Liver (tissue), 9 donors: ENCODE measurements around the gene NINJ2. TPM values are rescaled to one million over a fixed set of nuclear protein-coding genes. Genes with fewer than 3 reads are reported as not detected.

Experiments used
- DNase-seq: peaks from one replicate; pipeline ENCODE4 v3.0.0-alpha.2; 2017; ENCODE audit warnings: low spot score
- H3K27ac ChIP-seq, 2 donors: one replicate each; pipeline ENCODE4 v1.7.0; 2013; ENCODE audit warnings: inconsistent platforms in 2 of 2, low read length in 2 of 2, control low read depth in 1 of 2, low read depth in 1 of 2, mild to moderate bottlenecking in 1 of 2
- H3K27me3 ChIP-seq, 4 donors: one replicate each; pipeline versions ENCODE4 v1.6.1 to v1.7.0; 2013; ENCODE audit warnings: low read length in 3 of 4, inconsistent platforms in 1 of 4, mild to moderate bottlenecking in 1 of 4, moderate library complexity in 1 of 4; ENCODE audit not compliant: control insufficient read depth in 4 of 4, insufficient read depth in 4 of 4
- H3K36me3 ChIP-seq, 4 donors: one replicate each; pipeline versions ENCODE4 v1.6.1 to v1.7.0; 2013; ENCODE audit warnings: low read length in 3 of 4, mild to moderate bottlenecking in 3 of 4, low read depth in 1 of 4, moderate library complexity in 1 of 4; ENCODE audit not compliant: control insufficient read depth in 4 of 4, insufficient read depth in 3 of 4
- H3K4me1 ChIP-seq, 4 donors: one replicate each; pipeline versions ENCODE4 v1.6.1 to v1.7.0; 2013; ENCODE audit warnings: low read length in 3 of 4, mild to moderate bottlenecking in 3 of 4, moderate library complexity in 1 of 4; ENCODE audit not compliant: control insufficient read depth in 4 of 4, insufficient read depth in 4 of 4
- H3K4me3 ChIP-seq, 3 donors: one replicate each; pipeline versions ENCODE4 v1.6.1 to v1.7.0; 2013; ENCODE audit warnings: low read length in 3 of 3, control low read depth in 1 of 3, low read depth in 1 of 3, mild to moderate bottlenecking in 1 of 3
- H3K9ac ChIP-seq, 2 donors: one replicate each; pipeline ENCODE4 v1.7.0; 2013; ENCODE audit warnings: low read length in 2 of 2, mild to moderate bottlenecking in 2 of 2, moderate library complexity in 2 of 2, control low read depth in 1 of 2, low read depth in 1 of 2
- H3K9me3 ChIP-seq, 4 donors: one replicate each; pipeline versions ENCODE4 v1.6.1 to v1.7.0; 2013; ENCODE audit warnings: low read length in 3 of 4; ENCODE audit not compliant: control insufficient read depth in 4 of 4
- ATF3 ChIP-seq: IDR thresholded peaks from 2 replicates; pipeline ENCODE4 v1.6.1; 2016; ENCODE audit warnings: antibody characterized with exemption
- CTCF ChIP-seq: fragments of 150-350 bp; IDR thresholded peaks from 2 replicates; pipeline ENCODE4 v1.5.1; 2017; ENCODE audit warnings: improper control_type of control experiment, low read depth, low read length; ENCODE audit not compliant: missing input control
- EGR1 ChIP-seq, 2 donors: IDR thresholded peaks; 2 replicates each; pipeline ENCODE4 v1.6.1; 2016 to 2018; ENCODE audit warnings: antibody characterized with exemption in 2 of 2, low read depth in 2 of 2
- FOXA1 ChIP-seq: IDR thresholded peaks from 2 replicates; pipeline ENCODE4 v1.6.1; 2016; ENCODE audit warnings: antibody characterized with exemption
- GABPA ChIP-seq, 2 donors: IDR thresholded peaks in 1 of 2; conservative IDR thresholded peaks in 1 of 2; 2 replicates each; pipeline ENCODE4 v1.6.1; 2016; ENCODE audit warnings: antibody characterized with exemption in 2 of 2, mild to moderate bottlenecking in 1 of 2, moderate library complexity in 1 of 2
- HNF4A ChIP-seq, 2 donors: conservative IDR thresholded peaks; 2 replicates each; pipeline ENCODE4 v1.6.1; 2016; ENCODE audit warnings: antibody characterized with exemption in 2 of 2, mild to moderate bottlenecking in 2 of 2
- HNF4G ChIP-seq: IDR thresholded peaks from 2 replicates; pipeline ENCODE4 v1.6.1; 2016; ENCODE audit warnings: antibody characterized with exemption
- JUND ChIP-seq, 2 donors: IDR thresholded peaks; 2 replicates each; pipeline ENCODE4 v1.6.1; 2016; ENCODE audit warnings: antibody characterized with exemption in 2 of 2
- MAX ChIP-seq: IDR thresholded peaks from 2 replicates; pipeline ENCODE4 v1.6.1; 2016; ENCODE audit warnings: antibody characterized with exemption
- NR2F2 ChIP-seq: IDR thresholded peaks from 2 replicates; pipeline ENCODE4 v1.6.1; 2016; ENCODE audit warnings: antibody characterized with exemption
- RAD21 ChIP-seq, 2 donors: IDR thresholded peaks; 2 replicates each; pipeline ENCODE4 v1.6.1; 2016; ENCODE audit warnings: antibody characterized with exemption in 2 of 2, mild to moderate bottlenecking in 2 of 2
- REST ChIP-seq: IDR thresholded peaks from 2 replicates; pipeline ENCODE4 v1.6.1; 2016; ENCODE audit warnings: antibody characterized with exemption, mild to moderate bottlenecking
- SP1 ChIP-seq: IDR thresholded peaks from 2 replicates; pipeline ENCODE4 v1.6.1; 2018; ENCODE audit warnings: antibody characterized with exemption, mild to moderate bottlenecking
- YY1 ChIP-seq: IDR thresholded peaks from 2 replicates; pipeline ENCODE4 v1.6.1; 2016; ENCODE audit warnings: antibody characterized with exemption, mild to moderate bottlenecking
- ZBTB33 ChIP-seq: IDR thresholded peaks from 2 replicates; pipeline ENCODE4 v1.6.1; 2016; ENCODE audit warnings: antibody characterized with exemption
- WGBS: extraction: QIAGEN DNeasy Blood & Tissue Kit; methylation state at CpG from one replicate; pipeline ENCODE4 v1.1.7; 2013; 5-methylcytosine and 5-hydroxymethylcytosine counted together
- polyA plus RNA-seq, 2 donors: library from polyadenylated mRNA; stranded (reverse) in 1 of 2; unstranded in 1 of 2; fragments of 200-250 nt in 1 of 2; fragments of >200 nt in 1 of 2; fragmentation: Nextera tagmentation in 1 of 2; extraction: Ambion mirVana in 1 of 2; gene quantifications; one replicate each; pipeline versions ENCODE4 v1.2.1 to v1.2.3, GENCODE V29; 2013 to 2015
- total RNA-seq, 2 donors: library from RNA; depleted of rRNA; stranded (reverse); fragments of >200 nt; gene quantifications; one replicate each; pipeline ENCODE4 v1.2.3, GENCODE V29; 2014
- donor health status: healthy.
- donor health status: healthy.
- donor health status: healthy.
- donor health status: healthy.
- donor health status: healthy.

NINJ2 gene
- total and polyA plus RNA-seq, 4 donors, result 6.7 to 16.5 (median 15.4) TPM

GRCh38 chr12:625998-626397 is 37.2 kb downstream of the NINJ2 start:
- no peak overlapping the region for H3K9ac ChIP-seq
- no peaks in the 10 kb centered on the region for H3K36me3 ChIP-seq
- no peak for DNase-seq
- WGBS, result 97% methylated on average over 3 of the region's 3 CpGs
- peaks cover 10 to 16% (median 13%) of the 10 kb centered on the region in 4 donors for H3K4me1 ChIP-seq
- H3K9me3 ChIP-seq, result no peaks in the 10 kb centered on the region
- TF ChIP-seq JUND (IDR thresholded peaks at IDR 0.05) (no peak), EGR1 (IDR thresholded peaks at IDR 0.05; ENCODE audit: low read depth in 2 of 2) (no peak), HNF4A (conservative IDR thresholded peaks at IDR 0.05) (no peak), REST (no peak), MAX (no peak), HNF4G (no peak), SP1 (no peak), FOXA1 (no peak), NR2F2 (no peak)
- H3K27ac ChIP-seq, result no peak overlapping the region
- no peak overlapping the region for H3K4me3 ChIP-seq
- no peaks in the 10 kb centered on the region for H3K27me3 ChIP-seq

GRCh38 chr12:623865-624372 is 39.3 kb downstream of the NINJ2 start:
- Histone ChIP-seq H3K27me3 (no peaks in the 10 kb centered on the region), H3K9ac (no peak overlapping the region), H3K4me3 (no peak overlapping the region), H3K4me1 (peaks cover 8 to 16% (median 13%) of the 10 kb centered on the region in 4 donors), H3K36me3 (no peaks in the 10 kb centered on the region), H3K9me3 (no peaks in the 10 kb centered on the region), H3K27ac (no peak overlapping the region)
- no peak for DNase-seq
- 92% methylated on average over 4 of the region's 4 CpGs for WGBS
- TF ChIP-seq REST (no peak), RAD21 (IDR thresholded peaks at IDR 0.05) (no peak), GABPA (IDR thresholded peaks at IDR 0.05 in 1 of 2, conservative IDR thresholded peaks at IDR 0.05 in 1 of 2) (no peak), EGR1 (IDR thresholded peaks at IDR 0.05; ENCODE audit: low read depth in 2 of 2) (no peak), YY1 (no peak), FOXA1 (no peak), ZBTB33 (no peak), ATF3 (no peak), SP1 (no peak), HNF4G (no peak), CTCF (no peak), HNF4A (conservative IDR thresholded peaks at IDR 0.05) (no peak), NR2F2 (no peak)
